OCI-LY7 (cell line): ENCODE data around the gene CDKN1C. TPM values are rescaled to one million over a fixed set of nuclear protein-coding genes. Genes with fewer than 3 reads are reported as not detected.

ENCODE experiments used
- BruUV-seq: library from RNA; stranded (reverse); fragments of 400-500 nt; replicated peaks from 2 replicates; lab custom pipeline; 2021; lab: Mats Ljungman, UMichigan
- CTCF ChIA-PET: fragments of 300-600 bp; sonication (Branson Sonifier 250); formaldehyde crosslinking; loops from one replicate; lab custom pipeline; 2022; ENCODE audit warnings: antibody characterized with exemption; ENCODE audit not compliant: unreplicated experiment; lab: Charles Lee
- POLR2A ChIA-PET: fragments of 300-600 bp; sonication (Branson Sonifier 250); formaldehyde crosslinking; loops from one replicate; lab custom pipeline; 2022; ENCODE audit warnings: antibody characterized with exemption; lab: Charles Lee
- DNase-seq: peaks from one replicate; pipeline ENCODE4 v3.0.0-alpha.2; 2015; ENCODE audit warnings: low spot score
- H2AFZ ChIP-seq: fragments of 200-600 bp; sonication (generic), shearing (Covaris generic); 2 replicates; pipeline ENCODE4 v1.6.1; 2014; ENCODE audit warnings: mild to moderate bottlenecking, antibody characterized with exemption, low read length, moderate library complexity
- H3K27ac ChIP-seq: fragments of 200-600 bp; sonication (generic); 2 replicates; pipeline ENCODE4 v1.5.1; 2014; ENCODE audit warnings: mixed run types, low read depth, mild to moderate bottlenecking, moderate library complexity, low read length, inconsistent platforms; ENCODE audit not compliant: poor library complexity, severe bottlenecking
- H3K36me3 ChIP-seq: fragments of 200-600 bp; sonication (generic); 2 replicates; pipeline ENCODE4 v1.6.1; 2014; ENCODE audit warnings: mild to moderate bottlenecking, antibody characterized with exemption, low read length, moderate library complexity, mixed read lengths; ENCODE audit not compliant: insufficient read depth
- H3K4me1 ChIP-seq: fragments of 200-600 bp; sonication (generic); 2 replicates; pipeline ENCODE4 v1.5.1; 2014; ENCODE audit warnings: mild to moderate bottlenecking, low read length; ENCODE audit not compliant: insufficient read depth, poor library complexity, severe bottlenecking
- H3K4me2 ChIP-seq: fragments of 200-600 bp; sonication (generic); 2 replicates; pipeline ENCODE4 v1.6.1; 2014; ENCODE audit warnings: mild to moderate bottlenecking, low read length
- H3K4me3 ChIP-seq: fragments of 200-600 bp; sonication (generic); 2 replicates; pipeline ENCODE4 v1.5.1; 2014; ENCODE audit warnings: mild to moderate bottlenecking, low read depth, low read length; ENCODE audit not compliant: poor library complexity, severe bottlenecking
- H3K79me2 ChIP-seq: fragments of 200-600 bp; sonication (generic); 2 replicates; pipeline ENCODE4 v1.6.1; 2016; ENCODE audit warnings: low read depth, mild to moderate bottlenecking, low read length, moderate library complexity, mixed read lengths; ENCODE audit not compliant: insufficient read depth
- H3K9me2 ChIP-seq: fragments of 200-600 bp; sonication (generic); 2 replicates; pipeline ENCODE4 v1.6.1; 2016; ENCODE audit warnings: mild to moderate bottlenecking, low read length, mixed read lengths; ENCODE audit not compliant: insufficient read depth
- H3K9me3 ChIP-seq: fragments of 200-600 bp; sonication (generic); 2 replicates; pipeline ENCODE4 v1.6.1; 2014; ENCODE audit warnings: mild to moderate bottlenecking, mixed run types, low read length, mixed read lengths
- H4K20me1 ChIP-seq: fragments of 200-600 bp; sonication (generic); 2 replicates; pipeline ENCODE4 v1.6.1; 2014; ENCODE audit warnings: mild to moderate bottlenecking, antibody characterized with exemption, low read length, moderate library complexity, mixed read lengths; ENCODE audit not compliant: insufficient read depth
- CTCF ChIP-seq: fragments of 200-600 bp; sonication (generic); conservative IDR thresholded peaks from 2 replicates; pipeline ENCODE4 v1.5.1; 2014; ENCODE audit warnings: mild to moderate bottlenecking, antibody characterized with exemption, low read length, moderate library complexity, mixed read lengths
- EZH2phosphoT487 ChIP-seq: fragments of 200-600 bp; sonication (generic); IDR thresholded peaks from 2 replicates; pipeline ENCODE4 v1.6.1; 2018; ENCODE audit warnings: low read depth, borderline replicate concordance, mild to moderate bottlenecking, mixed run types, antibody characterized with exemption, low read length, moderate library complexity, mixed read lengths
- intact Hi-C: fragments of 100-400 bp; cut with micrococcal nuclease; formaldehyde crosslinking; loops from one replicate; pipeline ENCODE4 v1.10.0; 2022; ENCODE audit not compliant: unreplicated experiment
- total RNA-seq, 2 experiments: library from RNA; depleted of rRNA in 1 of 2; stranded (reverse); fragments of >200 nt in 1 of 2; shearing (Covaris generic) in 1 of 2; gene quantifications; 2 replicates each; pipeline ENCODE4 v1.2.3, GENCODE V29; 2014 to 2022

Gene CDKN1C
- total RNA-seq, 2 experiments from 2014 or later = 0.13 to 0.55 TPM

- POLR2A ChIA-PET = no interaction called here
- no peak overlapping the region for H3K27ac ChIP-seq
- BruUV-seq = no TSS peak
- no peak overlapping the region for H2AFZ ChIP-seq
- no peaks in the 10 kb centered on the region for H3K9me3 ChIP-seq
- H3K9me2 ChIP-seq = no peaks in the 10 kb centered on the region
- TF ChIP-seq EZH2phosphoT487 (no peak), CTCF (no peak)
- CTCF ChIA-PET = no interaction called here
- no peaks in the 10 kb centered on the region for H3K4me1 ChIP-seq
- no peak for DNase-seq
- no peaks in the 10 kb centered on the region for H3K79me2 ChIP-seq
- no peaks in the 10 kb centered on the region for H4K20me1 ChIP-seq
- H3K4me3 ChIP-seq = no peak overlapping the region
- H3K36me3 ChIP-seq = no peaks in the 10 kb centered on the region
- no peak overlapping the region for H3K4me2 ChIP-seq
- intact Hi-C loops = no loop called here
Measured at GRCh38 chr11:2837096-2837601, 48.4 kb downstream of the CDKN1C start.

- Histone ChIP-seq H3K36me3 (no peaks in the 10 kb centered on the region), H3K4me3 (no peak overlapping the region), H3K4me2 (no peak overlapping the region), H4K20me1 (no peaks in the 10 kb centered on the region), H3K27ac (no peak overlapping the region), H3K4me1 (no peaks in the 10 kb centered on the region), H3K9me3 (no peaks in the 10 kb centered on the region), H3K79me2 (no peaks in the 10 kb centered on the region), H2AFZ (no peak overlapping the region), H3K9me2 (no peaks in the 10 kb centered on the region)
- no TSS peak for BruUV-seq
- intact Hi-C loops = no loop called here
- no peak for TF ChIP-seq EZH2phosphoT487
- no peak for TF ChIP-seq CTCF
- CTCF ChIA-PET = no interaction called here
- no peak for DNase-seq
- POLR2A ChIA-PET = no interaction called here
Measured at GRCh38 chr11:2836315-2837095, 49.1 kb downstream of the CDKN1C start.

GRCh38 chr11:2835751-2836150 lies 49.8 kb downstream of the CDKN1C start:
- TF ChIP-seq CTCF (no peak), EZH2phosphoT487 (no peak)
- no peak for DNase-seq
- Histone ChIP-seq H3K4me2 (no peak overlapping the region), H3K79me2 (no peaks in the 10 kb centered on the region), H4K20me1 (no peaks in the 10 kb centered on the region), H3K9me2 (no peaks in the 10 kb centered on the region), H3K27ac (no peak overlapping the region), H3K4me1 (no peaks in the 10 kb centered on the region), H3K9me3 (no peaks in the 10 kb centered on the region), H2AFZ (no peak overlapping the region), H3K36me3 (no peaks in the 10 kb centered on the region), H3K4me3 (no peak overlapping the region)
- ChIA-PET CTCF (no interaction called here), POLR2A (no interaction called here)
- intact Hi-C loops = no loop called here
- no TSS peak for BruUV-seq
